GM21737 (cell line): Measurements from ENCODE around the gene GAS7.
"Not testable (repeated sequence)": the region's sequence is repeated elsewhere in the genome, so short reads cannot be mapped to it uniquely, and the experiment has no call there.

Experiments used
- ATAC-seq: cut with Tn5 transposase; IDR thresholded peaks from one replicate; pipeline ENCODE4 v1.9.1; 2021; ENCODE audit warnings: mild to moderate bottlenecking, moderate library complexity; ENCODE audit not compliant: unreplicated experiment

The GAS7 gene

DNA sequence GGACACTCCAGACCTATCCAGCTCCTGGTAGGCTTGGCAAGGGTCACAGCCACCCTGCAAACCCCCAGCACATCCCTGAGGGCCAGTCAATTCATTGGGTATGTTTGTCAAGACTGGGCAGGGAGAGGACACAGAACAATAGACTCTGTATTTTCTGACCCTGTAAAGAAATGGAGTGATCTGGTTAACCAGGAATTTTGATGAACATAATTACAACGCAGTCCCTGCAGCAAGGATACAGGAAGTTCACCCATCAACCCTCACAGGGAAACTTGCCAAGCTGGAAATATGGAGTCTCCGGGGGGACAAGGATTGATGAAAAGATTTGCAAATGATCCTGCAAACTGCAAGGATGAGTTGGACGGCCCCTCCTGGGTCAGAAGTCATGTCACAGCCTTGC lies 167.3 kb downstream of the GAS7 start:
- ATAC-seq = no peak

- ATAC-seq = no peak
Observed at GRCh38 chr17:10029129-10029528, 169.3 kb downstream of the GAS7 start.

DNA sequence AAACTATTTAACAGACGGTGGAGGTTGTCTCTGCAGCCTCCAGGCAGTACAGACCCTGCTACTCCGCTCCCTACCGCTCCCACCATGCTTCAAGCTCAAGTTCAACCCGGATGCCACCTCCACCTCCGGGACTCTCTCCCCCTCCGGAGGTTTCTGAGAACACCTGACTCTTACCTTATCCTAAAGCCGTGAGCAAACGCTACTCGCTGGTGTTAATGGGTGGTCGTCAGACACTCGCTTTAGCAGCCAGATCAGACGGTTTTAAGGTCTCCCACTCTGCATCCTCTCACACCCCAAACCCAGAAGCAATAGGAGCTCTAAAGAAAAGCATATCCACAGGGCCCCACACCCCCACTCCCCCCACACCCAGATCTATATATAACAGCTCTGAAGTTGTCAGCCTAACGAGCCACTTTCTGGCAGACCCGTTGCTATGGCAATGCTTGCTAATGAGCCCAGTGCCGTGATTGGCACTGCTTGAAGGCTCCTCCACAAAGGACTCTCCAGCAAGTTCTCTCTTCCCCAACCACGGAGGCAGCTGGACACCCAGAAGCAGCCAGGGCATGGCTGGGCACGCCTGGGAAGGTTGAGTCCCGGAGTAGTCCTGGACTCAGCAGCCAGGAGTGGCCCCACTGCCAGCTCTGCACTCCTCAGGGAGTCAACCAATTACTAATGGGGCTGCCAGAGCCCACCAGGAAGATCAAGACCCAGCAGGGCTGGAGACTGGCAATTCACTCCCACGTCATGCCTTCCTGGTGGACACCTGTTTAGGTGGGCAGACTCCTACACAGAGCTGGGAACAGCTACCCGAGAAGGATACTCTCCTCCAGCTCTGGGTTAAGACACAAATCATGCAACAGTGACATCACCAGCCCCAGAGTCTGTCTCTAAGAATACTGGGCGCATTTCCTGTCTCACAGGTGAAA lies 172.2 kb downstream of the GAS7 start:
- ATAC-seq = no peak

GRCh38 chr17:10025224-10025623 lies 173.2 kb downstream of the GAS7 start:
- no peak for ATAC-seq

DNA sequence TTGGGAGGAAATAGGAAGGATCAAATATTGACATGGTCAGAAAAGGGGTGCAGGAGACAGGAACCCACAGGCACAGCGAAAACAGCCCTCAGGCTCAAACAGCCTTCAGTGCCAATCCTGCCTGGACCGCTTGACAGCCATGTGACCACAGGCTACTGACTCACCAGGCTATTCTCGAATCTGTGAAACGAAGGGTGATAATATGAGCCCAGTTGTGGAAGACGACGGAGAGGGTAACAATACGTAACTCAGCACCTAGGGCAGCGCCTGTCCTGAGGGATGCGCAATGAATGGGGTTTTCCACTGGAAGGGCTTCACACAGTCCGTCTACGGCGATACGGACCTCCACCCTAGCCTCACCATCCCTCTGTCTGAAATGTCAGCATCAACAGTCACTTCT lies 176.0 kb downstream of the GAS7 start:
- no peak for ATAC-seq

- ATAC-seq = no peak
Observed at GRCh38 chr17:10021272-10021984, 177.0 kb downstream of the GAS7 start.

DNA sequence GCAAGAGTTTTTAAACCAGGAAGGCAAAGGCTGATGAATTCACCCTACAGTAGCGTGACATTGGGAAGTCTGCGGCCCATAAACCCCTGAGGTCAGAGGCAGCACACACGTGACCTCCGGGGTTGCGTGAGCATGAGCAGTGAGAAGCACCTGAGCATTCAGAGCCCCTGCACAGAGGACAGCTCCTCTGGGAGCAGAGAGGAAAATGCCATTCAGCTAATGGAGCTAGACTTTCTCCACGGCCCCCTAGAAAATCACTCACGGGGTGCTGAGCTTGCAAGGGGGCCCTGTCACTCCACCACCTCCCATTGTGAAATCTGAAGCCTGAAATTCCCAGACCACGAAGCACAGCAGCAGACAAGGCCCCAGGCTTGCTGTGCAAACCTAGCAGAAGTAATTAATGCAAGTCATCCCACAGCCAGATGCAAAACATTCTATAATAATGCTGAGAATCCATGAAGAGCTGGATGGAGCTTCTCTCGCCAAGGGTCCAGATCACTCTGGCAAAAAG lies 178.4 kb downstream of the GAS7 start:
- no peak for ATAC-seq

- ATAC-seq = no peak
Observed at GRCh38 chr17:10018461-10018891, 179.9 kb downstream of the GAS7 start.

- not testable (repeated sequence) for ATAC-seq
Observed at GRCh38 chr17:10016958-10017570, 181.3 kb downstream of the GAS7 start.

DNA sequence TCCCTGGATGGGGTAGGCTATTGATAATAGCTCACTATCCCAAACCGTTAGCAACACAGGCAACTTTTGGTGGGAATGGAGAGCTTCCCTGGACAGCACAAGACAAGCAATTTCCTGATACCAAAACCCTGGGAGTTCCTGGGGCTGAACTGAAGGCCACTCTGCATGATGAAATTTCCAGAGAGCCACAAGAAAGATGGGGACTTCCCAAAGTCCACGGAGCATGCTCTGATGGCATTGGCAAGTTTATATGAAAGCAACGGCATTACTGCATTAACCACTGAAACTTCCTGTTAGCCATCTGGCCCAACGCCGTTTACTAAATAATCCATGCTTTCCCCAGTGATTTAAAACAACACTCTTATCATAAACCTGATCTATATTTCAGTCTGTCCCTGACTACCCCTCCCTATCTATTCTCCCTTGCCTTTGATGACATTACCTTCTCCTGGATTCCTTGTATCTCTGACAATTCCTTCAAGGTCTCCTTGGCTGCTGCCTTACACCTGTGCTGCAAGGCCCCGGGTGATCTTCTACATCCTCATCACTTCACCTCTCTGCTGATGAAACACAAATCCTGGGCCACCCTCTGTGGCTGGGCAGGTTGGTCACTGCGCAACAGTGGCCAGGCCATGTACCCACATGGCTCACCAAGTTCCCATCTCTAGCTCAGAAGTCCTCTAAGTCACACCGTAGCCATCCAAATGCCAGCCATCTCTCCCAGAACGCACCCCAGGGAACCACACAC lies 184.9 kb downstream of the GAS7 start:
- peak; percentile 55 for ATAC-seq

- ATAC-seq = no peak
Observed at GRCh38 chr17:10010752-10011151, 187.7 kb downstream of the GAS7 start.

DNA sequence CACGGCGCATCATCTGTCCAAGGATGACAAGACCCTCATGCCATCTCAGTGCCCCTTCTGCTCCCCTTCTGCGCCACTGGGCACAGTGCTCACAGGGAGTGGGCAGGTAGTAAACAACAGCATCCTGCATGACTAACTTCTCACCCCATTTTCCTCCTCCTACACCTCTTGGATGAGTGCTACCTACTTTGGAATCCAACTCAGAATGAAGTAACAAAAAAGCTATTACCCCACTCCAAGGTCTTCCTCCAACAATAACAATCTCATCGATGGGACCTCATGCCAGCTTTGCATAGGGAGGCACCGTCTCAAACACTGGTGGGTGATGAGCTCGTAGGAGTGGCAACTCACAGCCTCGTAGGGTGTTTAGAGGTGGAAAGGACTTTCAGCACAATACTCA lies 194.7 kb downstream of the GAS7 start:
- ATAC-seq = no peak

GRCh38 chr17:10002567-10003360 lies 195.6 kb downstream of the GAS7 start:
- not testable (repeated sequence) for ATAC-seq

DNA sequence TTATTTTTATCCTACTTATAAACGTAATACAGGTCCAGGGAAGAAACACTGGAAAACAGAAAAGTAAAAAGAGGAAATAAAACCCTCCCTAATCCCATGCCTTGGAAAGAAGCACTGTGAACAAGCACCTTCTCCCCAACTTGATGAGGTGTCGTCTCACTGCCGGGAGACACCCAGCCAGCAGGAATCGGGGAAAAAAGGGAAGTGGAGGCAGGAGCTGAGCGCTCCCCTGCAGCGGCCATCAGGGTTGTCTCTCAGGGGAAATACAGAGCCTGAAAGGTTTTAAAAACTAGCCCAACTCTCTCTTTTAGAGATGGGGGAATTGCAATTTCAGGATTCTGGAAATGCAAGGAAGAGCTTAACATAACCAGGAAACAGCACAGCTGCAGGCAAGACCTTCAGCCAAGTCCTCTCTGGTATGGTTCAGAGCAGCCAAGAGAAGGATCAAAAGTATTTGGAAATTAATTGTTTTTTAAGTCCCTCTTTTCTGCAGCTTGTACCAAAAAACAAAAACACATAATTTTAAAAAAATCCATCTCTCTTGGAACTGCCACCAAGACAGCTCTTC lies 197.0 kb downstream of the GAS7 start:
- ATAC-seq = no peak

- peak; percentile 77 for ATAC-seq
Observed at GRCh38 chr17:9999919-10000695, 198.3 kb downstream of the GAS7 start.

- ATAC-seq = no peak
Observed at GRCh38 chr17:9998060-9998459, 200.3 kb downstream of the GAS7 start.

GRCh38 chr17:9994761-9995160 lies 203.6 kb downstream of the GAS7 start:
- no peak for ATAC-seq

GRCh38 chr17:9991796-9992195 lies 206.6 kb downstream of the GAS7 start:
- no peak for ATAC-seq

DNA sequence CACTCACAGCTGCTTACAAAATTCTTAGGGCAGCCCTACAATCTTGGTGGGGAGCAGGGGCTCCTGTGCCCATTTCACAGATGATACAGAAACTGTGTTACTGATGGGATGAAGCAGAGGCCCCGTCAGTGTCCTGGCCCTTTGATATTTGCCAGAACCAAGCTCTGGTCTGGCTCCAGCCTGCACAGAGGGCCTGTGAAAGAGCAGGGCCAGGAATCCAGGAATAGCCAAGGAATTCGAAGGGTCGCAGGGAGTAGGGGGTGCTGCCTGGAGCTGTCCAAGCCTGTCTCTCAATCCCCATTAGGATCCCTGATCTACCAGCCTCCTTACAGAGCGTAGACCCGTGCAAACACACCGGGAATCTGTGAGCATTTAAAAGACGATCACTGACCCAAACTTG lies 207.1 kb downstream of the GAS7 start:
- no peak for ATAC-seq
